ENCODE data around the gene DNAAF8. TPM values are rescaled to one million over a fixed set of nuclear protein-coding genes. Genes with fewer than 3 reads are reported as not detected.

DNAAF8 gene
- polyA plus RNA-seq, 3 donors, result 0.04 to 0.36 TPM; not detected in 1

- H3K36me3 ChIP-seq (replicated peaks in 1 of 2; ENCODE audit: control insufficient read depth in 1 of 2, insufficient read depth in 2 of 2, low read length in 2 of 2), result peaks cover 21 to 31% of the 10 kb centered on the region in 2 donors
- peaks cover 25 to 36% of the 10 kb centered on the region in 2 donors for H3K4me1 ChIP-seq (ENCODE audit: control insufficient read depth in 1 of 2, insufficient read depth in 2 of 2, low read length in 2 of 2)
- WGBS (ENCODE audit: insufficient coverage), result 85% methylated on average over 18 of the region's 26 CpGs
- Mint-ChIP-seq H3K4me3 (peak overlapping the region; percentile 74 to 82), H3K27ac (peak overlapping the region in 6 of 7 donors; percentile 31 to 79 (median 65)), H3K9me3 (no peaks in the 10 kb centered on the region), H3K4me1 (peaks cover 35% of the 10 kb centered on the region), H3K27me3 (ENCODE audit: low read depth in 3 of 3) (peaks cover 0 to 3% (median 1%) of the 10 kb centered on the region in 3 donors), H3K36me3 (peaks cover 24 to 44% of the 10 kb centered on the region in 2 donors)
- no peaks in the 10 kb centered on the region for H3K27me3 ChIP-seq (ENCODE audit: control insufficient read depth in 2 of 2, insufficient read depth in 2 of 2, low read length in 2 of 2)
- H3K4me2 ChIP-seq (replicated peaks; ENCODE audit: extremely low read depth, low read length, poor library complexity, severe bottlenecking), result peak overlapping the region; percentile 87
- H3K27ac ChIP-seq (ENCODE audit: low read depth in 1 of 2, low read length in 2 of 2), result peak overlapping the region in 1 of 2 donors; percentile 76
- peak overlapping the region; percentile 83 for H3K9ac ChIP-seq (ENCODE audit: insufficient read depth, low read length, poor library complexity, severe bottlenecking)
- no peaks in the 10 kb centered on the region for H3K9me3 ChIP-seq (replicated peaks in 1 of 2; ENCODE audit: control insufficient read depth in 1 of 2, insufficient read depth in 1 of 2, low read length in 2 of 2)
- H4K20me1 ChIP-seq (ENCODE audit: insufficient read depth, low read length), result no peaks in the 10 kb centered on the region
- peak overlapping the region; percentile 95 for H2AFZ ChIP-seq (ENCODE audit: insufficient read depth, low read depth, low read length, poor library complexity, severe bottlenecking)
- peaks cover 16% of the 10 kb centered on the region for H3K79me2 ChIP-seq (ENCODE audit: insufficient read depth, low read length)
- TF ChIP-seq CTCF (IDR thresholded peaks at IDR 0.05), result no peak
- H3K4me3 ChIP-seq (replicated peaks in 1 of 3; ENCODE audit: low read depth in 2 of 3, low read length in 3 of 3), result peak overlapping the region in 2 of 3 experiments; percentile 73 to 93
- intact Hi-C loops (cut with micrococcal nuclease), result loop anchor here (2.0 to 5.0 kb wide), 2 partner anchors 31 to 37 kb away; partner anchors contain the start of genes ANKS3 (in 1 of the 2), DNAAF8 (in 1 of the 2) and ROGDI (in 1 of the 2)
- no peak for DNase-seq
Measured at GRCh38 chr16:4765511-4766474, 31.5 kb downstream of the DNAAF8 start.

- under 1% methylated on average over 70 of the region's 72 CpGs for WGBS (ENCODE audit: insufficient coverage)
- Histone ChIP-seq H3K4me1 (ENCODE audit: control insufficient read depth in 1 of 2, insufficient read depth in 2 of 2, low read length in 2 of 2) (peaks cover 25 to 36% of the 10 kb centered on the region in 2 donors), H3K4me2 (replicated peaks; ENCODE audit: extremely low read depth, low read length, poor library complexity, severe bottlenecking) (peak within 1 kb of the TSS; percentile 87), H4K20me1 (ENCODE audit: insufficient read depth, low read length) (no peaks in the 10 kb centered on the region), H3K9me3 (replicated peaks in 1 of 2; ENCODE audit: control insufficient read depth in 1 of 2, insufficient read depth in 1 of 2, low read length in 2 of 2) (no peaks in the 10 kb centered on the region), H3K9ac (ENCODE audit: insufficient read depth, low read length, poor library complexity, severe bottlenecking) (peak within 1 kb of the TSS; percentile 83), H3K27ac (ENCODE audit: low read depth in 1 of 2, low read length in 2 of 2) (peak within 1 kb of the TSS; percentile 1 to 78), H3K27me3 (ENCODE audit: control insufficient read depth in 2 of 2, insufficient read depth in 2 of 2, low read length in 2 of 2) (no peaks in the 10 kb centered on the region), H2AFZ (ENCODE audit: insufficient read depth, low read depth, low read length, poor library complexity, severe bottlenecking) (peak within 1 kb of the TSS; percentile 95), H3K4me3 (replicated peaks in 1 of 3; ENCODE audit: low read depth in 2 of 3, low read length in 3 of 3) (peak within 1 kb of the TSS; percentile 73 to 93 (median 91)), H3K79me2 (ENCODE audit: insufficient read depth, low read length) (peaks cover 16% of the 10 kb centered on the region), H3K36me3 (replicated peaks in 1 of 2; ENCODE audit: control insufficient read depth in 1 of 2, insufficient read depth in 2 of 2, low read length in 2 of 2) (peaks cover 17 to 22% of the 10 kb centered on the region in 2 donors)
- no peak for TF ChIP-seq CTCF (IDR thresholded peaks at IDR 0.05)
- intact Hi-C loops (cut with micrococcal nuclease), result loop anchor here (1.0 to 5.0 kb wide), 3 partner anchors 32 to 35 kb away; partner anchors contain the start of genes ANKS3 (in 2 of the 2), DNAAF8 (in 2 of the 2) and ROGDI (in 1 of the 2)
- DNase-seq, result peak; percentile 91 to 97 (median 93)
- peaks cover 35% of the 10 kb centered on the region for H3K4me1 Mint-ChIP-seq
- peaks cover 16 to 33% of the 10 kb centered on the region in 2 donors for H3K36me3 Mint-ChIP-seq
- H3K27ac Mint-ChIP-seq, result peak within 1 kb of the TSS; percentile 88 to 96 (median 93)
- peaks cover 0 to 5% (median 1%) of the 10 kb centered on the region in 3 donors for H3K27me3 Mint-ChIP-seq (ENCODE audit: low read depth in 3 of 3)
- peak within 1 kb of the TSS; percentile 88 to 97 for H3K4me3 Mint-ChIP-seq
- H3K9me3 Mint-ChIP-seq, result no peaks in the 10 kb centered on the region
Measured at GRCh38 chr16:4766875-4767628, 32.7 kb downstream of the DNAAF8 start, which contains the start of gene ZNF500. ZNF500 (minus strand) TSS chr16:4767162; CDS start chr16:4765978, 1,184 bp downstream.
